Endothelial cell of umbilical vein (primary cell): ENCODE data around the gene FHOD3. TPM values are rescaled to one million over a fixed set of nuclear protein-coding genes. Genes with fewer than 3 reads are reported as not detected.
A peak's percentile ranks its signal among the peaks of the same experiment; 100 is the strongest.

Source experiments
- BruUV-seq: library from RNA; stranded (reverse); fragments of 400-500 nt; replicated peaks from 2 replicates; lab custom pipeline; 2021; lab: Mats Ljungman, UMichigan
- CTCF ChIA-PET: fragments of 300-600, 350-600 bp; sonication (Branson Sonifier 250); formaldehyde crosslinking; loops from one replicate; lab custom pipeline; 2021; ENCODE audit warnings: antibody characterized with exemption, inconsistent platforms; lab: Charles Lee
- POLR2A ChIA-PET: fragments of 300-600, 350-600 bp; sonication (Branson Sonifier 250); formaldehyde crosslinking; loops from one replicate; lab custom pipeline; 2021; ENCODE audit warnings: antibody characterized with exemption, inconsistent platforms; lab: Charles Lee
- DNase-seq: peaks from one replicate; pipeline ENCODE4 v3.0.0-alpha.2; 2011; ENCODE audit warnings: low read depth, low spot score
- FAIRE-seq: peaks from 2 replicates; lab custom pipeline; 2011; peaks lifted over from hg19 to GRCh38; lab: Jason Lieb, UNC
- H2AFZ ChIP-seq: 2 replicates; pipeline ENCODE4 v1.6.0; 2012; ENCODE audit warnings: low read depth, low read length, control low read depth, inconsistent platforms
- H3K27ac ChIP-seq: 2 replicates; pipeline ENCODE4 v1.5.1; 2011; ENCODE audit warnings: low read depth, mild to moderate bottlenecking, control low read depth, low read length, moderate library complexity; ENCODE audit not compliant: insufficient read depth
- H3K27me3 ChIP-seq, 2 experiments: 2 replicates each; pipeline versions ENCODE4 v1.6.0 to v1.6.1; 2011; ENCODE audit warnings: low read length in 2 of 2, mixed read lengths in 1 of 2; ENCODE audit not compliant: control insufficient read depth in 2 of 2, insufficient read depth in 2 of 2
- H3K36me3 ChIP-seq, 2 experiments: 2 replicates in 1 of 2; 3 replicates in 1 of 2; pipeline ENCODE4 v1.5.1; 2011; ENCODE audit warnings: low read length in 2 of 2, mild to moderate bottlenecking in 1 of 2, moderate library complexity in 1 of 2; ENCODE audit not compliant: control insufficient read depth in 2 of 2, insufficient read depth in 2 of 2; ENCODE audit errors: extremely low read depth in 1 of 2
- H3K4me1 ChIP-seq: 3 replicates; pipeline ENCODE4 v1.5.1; 2011; ENCODE audit warnings: mild to moderate bottlenecking, low read length; ENCODE audit not compliant: control insufficient read depth, insufficient read depth; ENCODE audit errors: extremely low read depth
- H3K4me2 ChIP-seq: 2 replicates; pipeline ENCODE4 v1.6.1; 2011; ENCODE audit warnings: low read length, control low read depth, mixed read lengths; ENCODE audit not compliant: insufficient read depth
- H3K4me3 ChIP-seq, 3 experiments: fragments of 200-600 bp in 1 of 3; sonication (generic), shearing (Covaris generic) in 1 of 3; replicated peaks in 1 of 3; 2 replicates each; pipeline ENCODE4 v1.5.1; 2011 to 2016; ENCODE audit warnings: control low read depth in 3 of 3, low read length in 3 of 3, mild to moderate bottlenecking in 2 of 3, inconsistent platforms in 1 of 3, low read depth in 1 of 3, moderate library complexity in 1 of 3; ENCODE audit not compliant: insufficient read depth in 1 of 3
- H3K79me2 ChIP-seq: 2 replicates; pipeline ENCODE4 v1.6.0; 2012; ENCODE audit warnings: low read length, inconsistent platforms; ENCODE audit not compliant: control insufficient read depth, insufficient read depth
- H3K9ac ChIP-seq: replicated peaks from 2 replicates; pipeline ENCODE3; 2011; ENCODE audit warnings: low read length, control low read depth; ENCODE audit not compliant: insufficient read depth; ENCODE audit errors: extremely low read depth
- H3K9me1 ChIP-seq: replicated peaks from 3 replicates; pipeline ENCODE4 v1.6.0; 2011; ENCODE audit warnings: mild to moderate bottlenecking, low read length; ENCODE audit not compliant: control insufficient read depth, insufficient read depth; ENCODE audit errors: extremely low read depth
- H3K9me3 ChIP-seq: replicated peaks from 2 replicates; pipeline ENCODE4 v1.5.1; 2012; ENCODE audit warnings: low read length, inconsistent platforms; ENCODE audit not compliant: control insufficient read depth, insufficient read depth
- H4K20me1 ChIP-seq: replicated peaks from 2 replicates; pipeline ENCODE3; 2011; ENCODE audit warnings: mild to moderate bottlenecking, low read length; ENCODE audit not compliant: control insufficient read depth, insufficient read depth; ENCODE audit errors: extremely low read depth
- CTCF ChIP-seq, 2 donors: IDR thresholded peaks; 1 replicate in 1 of 2; 2 replicates in 1 of 2; pipeline ENCODE4 v1.5.1; 2011; ENCODE audit warnings: low read length in 2 of 2, mild to moderate bottlenecking in 2 of 2, moderate library complexity in 2 of 2, control low read depth in 1 of 2, inconsistent platforms in 1 of 2, low read depth in 1 of 2; ENCODE audit not compliant: insufficient read depth in 1 of 2; ENCODE audit errors: extremely low read depth in 1 of 2
- EZH2 ChIP-seq: IDR thresholded peaks from 2 replicates; pipeline ENCODE4 v1.6.1; 2012; ENCODE audit warnings: borderline replicate concordance, low read depth, mild to moderate bottlenecking, moderate library complexity, low read length, inconsistent platforms; ENCODE audit not compliant: severe bottlenecking
- FOS ChIP-seq: IDR thresholded peaks from 2 replicates; pipeline ENCODE4 v1.6.1; 2011; ENCODE audit warnings: mild to moderate bottlenecking, low read length, moderate library complexity, borderline replicate concordance; ENCODE audit not compliant: insufficient read depth
- GATA2 ChIP-seq: IDR thresholded peaks from 2 replicates; pipeline ENCODE4 v1.7.0; 2011; ENCODE audit warnings: low read depth, mild to moderate bottlenecking, moderate library complexity, mixed read lengths, low read length; ENCODE audit not compliant: insufficient read length, insufficient read depth
- JUN ChIP-seq: IDR thresholded peaks from 2 replicates; pipeline ENCODE4 v1.6.1; 2011; ENCODE audit warnings: borderline replicate concordance, low read depth; ENCODE audit not compliant: insufficient read length, insufficient read depth
- MAX ChIP-seq: IDR thresholded peaks from 2 replicates; pipeline ENCODE4 v1.6.1; 2011; ENCODE audit not compliant: insufficient read depth, insufficient read length
- MYC ChIP-seq: IDR thresholded peaks from one replicate; pipeline ENCODE4 v1.6.1; 2011; ENCODE audit warnings: mild to moderate bottlenecking, low read depth, low read length
- POLR2A ChIP-seq: IDR thresholded peaks from 2 replicates; pipeline ENCODE4 v1.6.1; 2012; ENCODE audit warnings: low read depth, mild to moderate bottlenecking, control low read depth, low read length
- POLR2AphosphoS5 ChIP-seq: IDR thresholded peaks from 2 replicates; pipeline ENCODE4 v1.6.1; 2012; ENCODE audit warnings: low read depth, mild to moderate bottlenecking, control low read depth, low read length, moderate library complexity; ENCODE audit not compliant: insufficient read depth
- dilution Hi-C: fragments of 300-500 bp; cut with MboI; formaldehyde crosslinking; loops from one replicate; pipeline ENCODE4 v1.15.0; 2019; ENCODE audit warnings: low sequenced_read_pairs; ENCODE audit not compliant: extremely low pct_ligation_motif_present
- intact Hi-C: fragments of 100-400 bp; cut with micrococcal nuclease; formaldehyde crosslinking; loops from one replicate; pipeline ENCODE4 v1.10.0; 2022
- polyA plus RNA-seq, 4 experiments: library from polyadenylated mRNA; depleted of rRNA in 3 of 4; stranded (reverse) in 3 of 4; unstranded in 1 of 4; fragments of >200 nt; gene quantifications; 2 replicates each; pipeline versions ENCODE4 v1.2.1 to v1.2.3, GENCODE V29; 2011 to 2012; ENCODE audit warnings: missing spikeins in 1 of 4
- total RNA-seq: library from RNA; stranded (reverse); gene quantifications from 2 replicates; pipeline ENCODE4 v1.2.3, GENCODE V29; 2021

Gene FHOD3
- total and polyA plus RNA-seq, 2 donors (not counting 3 experiments of a cell fraction or from before 2014, with no cell fraction given) = 0.06 to 1.5 TPM

- intact Hi-C loops = no loop called here
- H3K27me3 ChIP-seq = no peaks in the 10 kb centered on the region
- no peak overlapping the region for H3K4me3 ChIP-seq
- no peak overlapping the region for H3K9ac ChIP-seq
- no peaks in the 10 kb centered on the region for H3K9me1 ChIP-seq
- ChIA-PET CTCF (interaction anchor here (1.0 kb wide), 1 partner anchor 17 kb away, joined by 4 read pairs; the partner anchor contains the start of gene FHOD3), POLR2A (no interaction called here)
- H3K4me1 ChIP-seq = peaks cover 6% of the 10 kb centered on the region
- no peaks in the 10 kb centered on the region for H3K79me2 ChIP-seq
- H3K27ac ChIP-seq = no peak overlapping the region
- dilution Hi-C loops = no loop called here
- H4K20me1 ChIP-seq = no peaks in the 10 kb centered on the region
- no peak overlapping the region for H3K4me2 ChIP-seq
- no peaks in the 10 kb centered on the region for H3K9me3 ChIP-seq
- TF ChIP-seq FOS = peak; percentile 59
- no peak for TF ChIP-seq MYC
- FAIRE-seq (no peak), DNase-seq (no peak)
- H3K36me3 ChIP-seq = no peaks in the 10 kb centered on the region
- BruUV-seq = no TSS peak
- H2AFZ ChIP-seq = no peak overlapping the region
Measured at GRCh38 chr18:36314754-36315153, 17.2 kb downstream of the FHOD3 start.

DNA sequence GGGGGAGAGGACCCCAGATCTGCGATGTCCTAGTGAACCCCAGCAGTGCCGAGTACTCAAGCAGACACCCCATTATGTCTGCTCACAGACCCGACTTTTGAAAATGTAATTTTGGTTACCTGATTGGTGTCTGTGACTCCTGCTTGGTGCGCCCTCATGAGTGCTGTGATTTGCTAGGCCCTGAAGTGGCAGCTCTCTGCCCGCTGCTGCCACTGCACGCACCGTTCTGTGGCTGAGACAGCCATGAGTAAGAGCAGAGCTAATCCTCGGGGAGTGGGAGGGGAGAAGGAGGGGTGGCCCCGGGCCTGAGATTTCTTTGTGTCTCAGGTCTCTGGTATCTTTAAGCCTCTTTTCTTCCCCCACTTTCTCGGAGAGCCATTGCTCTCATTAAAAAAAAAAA is 18.2 kb downstream of the FHOD3 start:
- no peaks in the 10 kb centered on the region for H3K27me3 ChIP-seq
- H4K20me1 ChIP-seq = no peaks in the 10 kb centered on the region
- dilution Hi-C loops (no loop called here), intact Hi-C loops (no loop called here)
- no peak overlapping the region for H3K9ac ChIP-seq
- no peak overlapping the region for H3K4me2 ChIP-seq
- POLR2A ChIA-PET = no interaction called here
- TF ChIP-seq POLR2AphosphoS5 = no peak
- TF ChIP-seq GATA2 = no peak
- no peak for TF ChIP-seq POLR2A
- TF ChIP-seq MAX = no peak
- TF ChIP-seq JUN = no peak
- TF ChIP-seq FOS = no peak
- TF ChIP-seq EZH2 = no peak
- TF ChIP-seq CTCF (IDR thresholded peaks at IDR 0.05; ENCODE audit: extremely low read depth in 1 of 2, insufficient read depth in 1 of 2, low read depth in 1 of 2, low read length in 2 of 2) = no peak
- TF ChIP-seq MYC = no peak
- no peak overlapping the region for H2AFZ ChIP-seq
- H3K4me1 ChIP-seq = no peaks in the 10 kb centered on the region
- FAIRE-seq = no peak
- H3K27ac ChIP-seq = no peak overlapping the region
- H3K79me2 ChIP-seq = no peaks in the 10 kb centered on the region
- H3K9me3 ChIP-seq = no peaks in the 10 kb centered on the region
- no TSS peak for BruUV-seq
- H3K4me3 ChIP-seq = no peak overlapping the region
- H3K9me1 ChIP-seq = no peaks in the 10 kb centered on the region
- H3K36me3 ChIP-seq = no peaks in the 10 kb centered on the region
- DNase-seq = no peak
- CTCF ChIA-PET = interaction anchor here (1.3 kb wide), 1 partner anchor 14 kb away, joined by 3 read pairs; no protein-coding TSS in a partner anchor
